ENCODE results near the gene INTS13.
"Not testable (repeated sequence)": the region's sequence is repeated elsewhere in the genome, so short reads cannot be mapped to it uniquely, and the experiment has no call there.

Gene INTS13, protein sequence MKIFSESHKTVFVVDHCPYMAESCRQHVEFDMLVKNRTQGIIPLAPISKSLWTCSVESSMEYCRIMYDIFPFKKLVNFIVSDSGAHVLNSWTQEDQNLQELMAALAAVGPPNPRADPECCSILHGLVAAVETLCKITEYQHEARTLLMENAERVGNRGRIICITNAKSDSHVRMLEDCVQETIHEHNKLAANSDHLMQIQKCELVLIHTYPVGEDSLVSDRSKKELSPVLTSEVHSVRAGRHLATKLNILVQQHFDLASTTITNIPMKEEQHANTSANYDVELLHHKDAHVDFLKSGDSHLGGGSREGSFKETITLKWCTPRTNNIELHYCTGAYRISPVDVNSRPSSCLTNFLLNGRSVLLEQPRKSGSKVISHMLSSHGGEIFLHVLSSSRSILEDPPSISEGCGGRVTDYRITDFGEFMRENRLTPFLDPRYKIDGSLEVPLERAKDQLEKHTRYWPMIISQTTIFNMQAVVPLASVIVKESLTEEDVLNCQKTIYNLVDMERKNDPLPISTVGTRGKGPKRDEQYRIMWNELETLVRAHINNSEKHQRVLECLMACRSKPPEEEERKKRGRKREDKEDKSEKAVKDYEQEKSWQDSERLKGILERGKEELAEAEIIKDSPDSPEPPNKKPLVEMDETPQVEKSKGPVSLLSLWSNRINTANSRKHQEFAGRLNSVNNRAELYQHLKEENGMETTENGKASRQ

DNA sequence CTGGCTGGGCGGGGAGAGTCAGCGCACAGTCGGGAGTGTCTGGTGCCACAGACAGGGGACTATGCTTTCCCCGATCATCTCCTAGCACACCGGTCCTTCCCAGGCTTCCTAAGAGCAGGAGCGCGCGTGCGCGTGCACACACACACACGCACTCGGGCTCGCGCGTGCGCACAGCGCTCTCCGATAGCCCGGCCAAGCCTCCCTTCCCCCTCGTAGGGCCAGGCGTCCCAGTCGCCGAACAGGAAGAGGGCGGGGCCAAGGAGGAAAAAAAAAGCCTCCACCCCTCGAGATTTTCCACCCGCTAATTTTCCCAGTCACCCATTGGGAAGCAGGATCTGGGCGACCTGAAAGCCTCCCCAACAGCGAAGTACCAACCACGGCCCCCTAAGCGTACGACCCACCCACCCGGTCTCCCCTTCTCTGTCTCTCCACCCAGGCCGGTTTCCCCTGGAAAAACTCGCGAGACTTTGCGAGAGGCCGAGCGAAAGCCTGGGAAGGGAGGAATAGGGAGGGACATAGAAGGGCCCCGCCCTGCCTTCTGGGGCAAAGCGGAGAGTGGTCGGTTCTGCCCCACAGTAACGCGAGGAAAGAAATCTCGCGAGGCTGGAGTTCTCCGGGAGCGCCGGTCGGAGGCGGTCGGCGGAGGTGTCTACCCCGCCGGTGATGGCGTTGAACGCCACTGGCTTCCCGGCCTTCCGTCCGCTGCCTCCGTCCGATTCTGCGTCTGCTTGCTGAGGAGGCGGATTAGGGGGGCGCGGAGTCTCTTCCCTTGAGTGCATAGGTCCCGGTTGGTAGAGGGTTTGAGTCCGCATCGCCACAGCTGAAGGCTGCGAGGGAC lies at the start of gene INTS13, which contains the start of gene FGFR1OP2:
TSS of gene INTS13 (minus strand) at position 119 of the 838 bp plus-strand sequence. CDS start 1,178 bp downstream, outside the sequence.
TSS of gene FGFR1OP2 (plus strand) at position 608 of the 838 bp plus-strand sequence. CDS start 15,689 bp downstream, outside the sequence.
- DNase-seq (ENCODE audit: low spot score): peak; percentile 96

DNA sequence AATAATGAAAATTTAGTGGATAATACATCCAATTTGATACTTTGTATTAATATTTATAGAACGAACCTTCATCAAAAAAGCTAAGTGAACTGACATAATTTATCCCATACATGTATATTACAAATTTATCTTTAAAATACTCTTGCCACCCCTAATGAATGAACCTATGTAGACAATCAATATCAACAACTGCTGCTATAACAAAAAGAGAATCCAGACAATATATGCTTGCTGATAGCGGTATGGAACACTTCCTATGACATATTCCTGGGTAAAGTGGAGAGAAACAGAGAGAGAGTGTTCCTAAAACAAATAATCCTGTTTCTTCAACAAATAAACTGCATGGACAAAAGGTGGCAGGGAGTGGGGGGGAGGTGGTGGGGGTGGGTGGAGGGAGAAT lies 45.1 kb upstream of the INTS13 start:
- DNase-seq (ENCODE audit: low spot score): no peak

DNA sequence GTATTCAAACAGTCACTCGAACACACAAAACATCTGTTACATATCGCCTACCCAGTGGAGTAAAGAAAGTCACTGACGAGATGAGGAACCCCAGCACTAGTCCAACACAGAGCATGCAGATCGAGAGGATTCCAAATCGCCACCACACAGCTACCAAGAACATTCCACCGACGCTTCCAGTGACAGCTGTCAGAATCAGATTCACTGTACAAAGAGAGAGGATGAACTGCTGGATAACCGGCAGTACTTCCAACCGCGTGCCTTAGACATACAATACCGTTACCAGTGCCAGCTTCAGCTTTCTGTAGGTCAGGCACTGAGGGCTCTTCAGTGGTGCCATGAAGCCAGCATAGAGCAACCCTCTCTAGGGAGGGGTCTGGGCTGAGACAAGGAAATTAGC lies 42.0 kb upstream of the INTS13 start:
- no peak for DNase-seq (ENCODE audit: low spot score)

DNA sequence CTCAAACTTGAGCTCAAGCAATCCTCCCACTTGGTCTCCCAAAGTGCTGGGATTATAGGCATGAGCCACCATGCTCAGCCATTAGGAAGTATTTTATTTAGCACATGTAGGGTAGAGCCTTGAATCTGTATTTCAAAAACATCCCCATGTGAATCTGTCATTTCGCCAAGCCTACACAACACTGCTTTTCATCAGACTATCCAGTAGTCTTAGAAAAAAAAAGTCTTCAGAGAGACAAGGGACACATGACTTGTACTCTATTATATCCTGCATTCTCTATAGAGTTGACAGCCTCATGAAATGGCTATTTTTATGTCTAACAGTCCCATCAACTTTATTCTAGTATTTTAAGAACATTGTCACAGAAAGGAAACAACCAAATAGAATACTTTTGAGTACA lies 41.0 kb upstream of the INTS13 start:
- DNase-seq (ENCODE audit: low spot score): no peak

DNA sequence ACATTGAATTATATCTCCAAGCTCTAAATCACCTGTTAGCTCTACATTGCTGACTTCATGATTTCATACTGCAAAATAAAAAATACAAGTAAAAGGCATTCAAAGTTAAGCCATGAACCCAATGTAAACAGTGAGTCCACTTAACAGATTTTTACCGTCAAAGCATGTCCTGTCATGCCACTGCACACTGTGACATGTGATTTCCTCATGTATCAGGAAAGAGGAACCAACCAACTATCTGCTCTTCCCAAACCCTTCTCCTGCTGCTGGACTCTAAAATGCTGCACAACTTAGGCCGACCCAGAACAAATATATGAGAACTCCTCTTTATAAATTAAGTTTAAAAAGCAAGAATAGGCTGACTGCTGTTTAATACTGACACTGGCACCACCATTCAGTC lies 38.9 kb upstream of the INTS13 start:
- DNase-seq (ENCODE audit: low spot score): no peak

DNA sequence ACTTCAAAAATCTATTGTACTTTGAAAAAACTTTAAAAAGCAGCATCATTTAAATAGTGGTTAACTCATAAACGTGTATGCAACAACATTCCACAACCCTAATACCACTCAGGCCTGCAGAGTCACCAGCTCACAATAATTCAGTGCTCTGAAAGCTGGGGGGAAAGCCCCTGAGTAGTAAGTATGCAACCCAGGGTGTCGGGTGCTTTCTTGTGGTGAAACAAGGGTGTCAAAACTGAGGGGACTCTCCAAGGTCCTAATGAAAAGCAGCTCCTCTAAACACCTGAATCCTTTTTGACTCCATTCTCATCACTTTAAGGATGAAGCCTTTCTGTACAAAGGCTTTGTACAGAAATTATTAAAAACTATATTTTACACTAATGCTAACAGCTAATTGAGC lies 34.2 kb upstream of the INTS13 start:
- no peak for DNase-seq (ENCODE audit: low spot score)

DNA sequence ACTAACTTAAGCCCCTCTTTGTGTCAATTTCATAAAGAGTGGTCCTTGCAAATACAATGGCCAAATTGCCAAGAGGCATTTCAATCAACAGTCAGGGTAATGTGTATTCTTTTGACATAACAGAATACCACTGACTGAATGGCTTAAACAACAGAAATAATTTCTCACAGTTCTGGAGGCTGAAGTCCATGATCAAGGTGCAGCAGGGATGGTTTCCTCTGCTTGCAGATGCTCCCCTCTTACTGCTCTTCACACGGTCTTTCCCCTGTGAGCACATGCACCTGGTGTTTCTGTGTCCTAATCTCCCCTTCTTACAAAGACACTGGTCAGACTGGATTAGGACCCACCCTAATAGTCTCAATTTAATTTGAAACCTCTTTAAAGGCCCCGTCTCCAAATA lies 32.4 kb upstream of the INTS13 start:
- DNase-seq (ENCODE audit: low spot score): no peak

DNA sequence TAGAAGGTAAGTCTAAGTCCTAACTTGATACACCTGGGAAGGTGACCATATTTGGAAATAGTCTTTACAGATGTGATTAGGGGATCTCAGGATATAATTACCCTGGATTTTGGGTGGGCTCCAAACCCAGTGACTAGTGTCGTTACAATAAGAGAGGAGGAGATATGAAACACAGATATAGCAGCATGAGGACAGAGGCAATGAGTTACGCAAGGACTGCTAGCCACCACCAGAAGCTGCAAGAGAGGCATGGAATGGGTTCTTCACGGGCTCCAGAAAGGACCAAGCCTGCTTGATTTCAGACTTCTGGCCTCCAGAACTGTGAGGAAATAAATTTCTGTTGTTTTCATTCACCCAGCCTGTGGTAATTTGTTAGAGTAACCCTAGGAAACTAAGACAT lies 29.1 kb upstream of the INTS13 start:
- no peak for DNase-seq (ENCODE audit: low spot score)

DNA sequence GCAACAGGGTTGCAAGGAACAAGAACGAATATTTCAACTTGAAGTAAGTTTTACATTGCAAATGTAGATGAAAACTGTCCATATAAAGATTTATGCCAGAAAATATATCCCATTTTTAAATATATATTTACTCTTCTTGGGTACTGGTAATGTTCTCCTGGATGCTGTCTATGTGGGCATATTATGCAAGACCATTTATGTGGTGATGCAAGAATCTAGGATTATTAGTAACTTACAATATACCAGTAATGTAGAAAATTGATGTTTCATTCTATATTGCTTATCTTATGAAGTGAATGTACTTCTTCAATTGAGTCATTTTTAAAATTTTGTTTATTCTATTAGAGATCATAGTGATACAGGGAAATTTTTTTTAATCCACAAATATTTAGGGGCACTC lies 25.6 kb upstream of the INTS13 start:
- no peak for DNase-seq (ENCODE audit: low spot score)

DNA sequence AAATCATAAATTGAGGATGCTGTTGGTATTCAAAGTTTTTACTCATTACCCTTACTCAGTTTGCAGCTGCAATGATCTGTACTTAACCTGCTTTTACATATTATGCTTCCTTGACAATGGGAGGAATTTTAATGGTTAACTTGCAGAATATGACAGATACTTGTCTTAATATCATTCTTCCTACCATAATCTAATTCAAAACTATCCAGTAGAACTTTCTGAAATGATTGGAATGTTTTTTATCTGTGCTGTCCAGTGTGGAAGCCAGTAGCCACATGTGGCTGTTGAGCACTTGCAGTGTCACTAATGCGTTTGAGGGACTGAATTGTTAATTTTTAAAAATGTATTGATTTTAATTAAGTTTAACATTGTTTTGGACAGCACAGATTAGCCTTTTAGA lies 24.0 kb upstream of the INTS13 start:
- DNase-seq (ENCODE audit: low spot score): no peak

DNA sequence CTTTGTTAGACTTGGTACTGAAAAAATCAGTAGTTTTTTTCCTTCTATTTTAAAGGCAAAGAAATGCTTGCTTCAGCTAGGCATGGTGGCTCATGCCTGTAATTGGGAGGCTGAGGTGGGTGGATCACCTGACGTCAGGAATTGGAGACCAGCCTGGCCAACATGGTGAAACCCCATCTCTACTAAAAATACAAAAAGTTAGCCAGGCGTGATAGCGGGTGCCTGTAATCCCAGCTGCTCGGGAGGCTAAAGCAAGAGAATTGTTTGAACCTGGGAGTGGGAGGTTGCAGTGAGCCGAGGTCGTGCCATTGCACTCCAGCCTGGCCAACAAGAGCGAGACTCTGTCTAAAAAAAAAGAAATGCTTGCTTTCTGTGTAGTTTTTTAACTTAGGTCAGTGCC lies 23.6 kb upstream of the INTS13 start:
- DNase-seq (ENCODE audit: low spot score): not testable (repeated sequence)

DNA sequence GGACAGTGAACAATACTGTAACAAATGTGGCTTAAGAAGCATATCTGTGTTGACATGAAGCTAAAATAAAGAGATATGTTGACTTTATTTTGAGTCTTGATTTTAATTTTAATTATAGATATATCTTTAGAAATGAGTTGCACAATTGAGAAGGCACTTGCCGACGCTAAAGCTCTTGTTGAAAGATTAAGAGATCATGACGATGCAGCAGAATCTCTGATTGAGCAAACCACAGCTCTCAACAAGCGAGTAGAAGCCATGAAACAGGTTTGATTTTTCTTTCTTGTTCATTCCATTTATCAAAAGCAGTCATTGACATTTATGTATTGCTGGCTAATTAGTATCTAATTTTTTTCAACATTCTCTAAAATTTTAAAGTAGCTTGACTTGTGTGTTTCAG lies 16.2 kb upstream of the INTS13 start:
- no peak for DNase-seq (ENCODE audit: low spot score)

DNA sequence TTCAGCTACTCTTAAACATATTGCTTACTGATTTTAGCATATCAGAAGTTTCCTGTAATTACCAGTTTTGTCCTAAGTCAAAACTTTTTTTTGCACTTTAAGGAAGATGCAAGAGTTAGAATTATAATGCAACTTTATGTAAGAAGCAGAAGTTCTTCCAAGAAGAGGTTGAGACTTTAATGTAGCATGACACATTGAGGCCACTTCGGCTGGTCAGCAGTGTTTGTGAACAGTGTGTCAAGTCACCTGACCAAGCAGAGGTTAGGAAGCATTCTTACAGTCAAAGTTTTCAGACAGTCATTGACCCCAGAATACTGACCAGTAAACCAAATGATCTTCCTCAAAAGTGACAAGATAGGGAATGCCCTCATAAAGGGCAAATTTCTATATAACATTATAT lies 15.7 kb upstream of the INTS13 start:
- DNase-seq (ENCODE audit: low spot score): no peak

DNA sequence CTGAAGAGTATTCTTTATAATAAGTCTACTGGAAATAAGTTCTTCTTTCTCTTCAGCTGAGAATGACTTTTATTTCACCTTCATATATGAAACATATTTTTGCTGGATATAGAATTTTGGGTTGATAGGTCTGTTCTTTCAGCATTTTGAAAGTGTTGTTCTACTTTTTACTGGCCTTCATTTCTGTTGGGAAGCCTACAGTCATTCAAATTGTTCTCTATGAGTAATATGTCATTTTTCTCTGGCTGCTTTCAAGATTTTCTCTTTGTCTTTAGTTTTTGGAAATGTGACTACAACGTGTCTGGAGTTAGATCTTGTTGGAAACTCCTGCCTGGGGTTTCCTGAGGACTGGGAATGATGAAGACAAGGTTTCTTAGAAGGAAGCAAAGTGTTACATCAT lies 10.5 kb upstream of the INTS13 start:
- DNase-seq (ENCODE audit: low spot score): no peak

DNA sequence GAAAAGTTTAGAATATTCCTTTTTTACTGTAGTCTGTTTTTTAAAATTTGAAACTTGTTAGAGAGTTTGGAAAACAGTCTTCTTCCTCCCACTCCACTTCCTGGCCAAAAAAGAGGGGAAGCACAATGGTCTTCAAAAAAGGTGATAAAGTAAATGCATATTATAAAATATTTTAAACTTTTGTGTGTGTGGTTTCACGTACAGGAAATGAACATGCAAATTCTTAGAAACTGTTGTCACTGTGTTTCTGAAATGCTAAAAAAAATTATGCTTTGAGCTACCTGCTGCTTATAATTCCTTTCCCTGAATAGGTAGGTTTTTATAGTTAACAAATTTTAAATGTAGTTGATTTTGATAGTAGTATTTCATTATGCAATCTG lies 3.4 kb upstream of the INTS13 start:
- DNase-seq (ENCODE audit: low spot score): no peak

DNA sequence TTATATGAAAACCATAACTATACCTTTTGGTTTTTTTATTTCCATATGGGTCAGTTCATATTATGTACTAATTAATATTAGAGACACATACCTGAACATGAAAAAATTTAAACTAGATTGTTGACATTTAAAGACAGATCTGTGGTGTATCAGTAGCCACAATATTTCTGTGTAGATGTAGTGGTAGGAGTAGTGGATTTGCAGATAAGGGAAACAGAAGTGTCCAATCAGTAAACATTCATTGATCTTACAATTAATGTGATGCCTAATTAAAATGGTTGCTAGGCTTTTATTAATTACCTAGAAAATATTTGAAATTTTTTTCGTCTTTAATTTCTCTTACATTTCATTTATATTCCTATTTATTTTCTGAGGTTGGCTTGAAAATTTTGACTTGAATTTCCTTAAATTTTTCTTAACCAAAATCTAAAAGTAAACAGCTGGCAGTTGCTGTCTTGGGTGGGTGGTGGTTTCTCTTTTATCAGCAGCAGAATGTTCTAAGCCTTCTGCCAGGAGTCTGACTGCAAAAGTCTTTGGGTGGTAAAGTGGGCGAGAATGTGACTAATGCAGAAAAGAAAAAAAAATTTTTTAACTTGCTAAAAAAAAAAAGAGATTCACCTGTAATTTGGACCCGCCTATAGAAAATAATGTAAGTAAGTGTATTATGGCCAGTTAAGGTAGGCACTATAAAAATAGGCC lies 2.9 kb upstream of the INTS13 start:
- no peak for DNase-seq (ENCODE audit: low spot score)

DNA sequence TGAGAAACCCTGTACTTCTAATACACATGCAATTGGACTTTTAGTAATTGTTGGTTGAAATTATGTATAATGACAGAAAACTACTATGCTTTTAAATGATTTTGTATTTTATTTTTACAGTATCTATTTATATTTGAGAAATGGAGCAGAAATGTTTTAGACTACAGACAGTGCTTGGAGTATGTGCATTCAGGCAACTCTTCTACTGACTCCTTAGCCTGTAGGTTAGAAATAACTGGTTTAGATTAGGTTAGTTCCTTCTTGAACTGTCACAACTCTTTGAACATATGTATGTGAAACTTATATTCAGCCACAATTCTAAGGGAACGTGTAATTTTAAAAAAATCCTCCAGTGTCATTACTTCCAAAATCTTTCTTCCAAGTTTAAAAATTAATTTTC lies 2.2 kb upstream of the INTS13 start:
- DNase-seq (ENCODE audit: low spot score): peak; percentile 48

DNA sequence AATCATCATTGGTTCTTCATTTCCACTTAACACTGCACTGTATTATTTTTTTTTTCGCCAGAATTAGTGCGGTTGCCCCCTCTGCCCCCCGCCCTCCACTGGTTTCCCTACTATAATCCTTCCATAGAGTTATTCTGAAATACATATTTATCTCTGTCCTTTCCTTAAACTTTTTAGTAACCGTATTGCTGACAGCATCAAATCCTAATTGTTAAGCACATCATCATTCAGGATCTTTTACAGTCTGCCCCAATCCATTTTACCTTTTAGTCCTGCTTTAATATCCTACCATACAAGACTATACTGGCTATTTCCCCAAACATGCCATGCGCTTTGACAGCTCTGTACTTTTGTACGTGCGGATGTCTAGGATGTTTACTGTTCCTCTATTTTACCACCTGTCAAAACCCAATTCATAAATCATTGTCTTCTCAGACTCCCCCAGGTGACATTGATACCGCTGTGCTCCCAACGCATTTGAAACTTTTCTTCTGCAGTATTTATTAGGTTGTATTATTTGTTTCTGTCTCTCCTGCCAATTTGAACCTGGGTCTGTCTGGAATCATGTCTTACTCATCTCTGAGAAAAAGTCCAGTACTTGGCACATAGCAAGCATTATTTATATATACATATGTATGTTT lies 1.5 kb upstream of the INTS13 start:
- DNase-seq (ENCODE audit: low spot score): peak; percentile 48

DNA sequence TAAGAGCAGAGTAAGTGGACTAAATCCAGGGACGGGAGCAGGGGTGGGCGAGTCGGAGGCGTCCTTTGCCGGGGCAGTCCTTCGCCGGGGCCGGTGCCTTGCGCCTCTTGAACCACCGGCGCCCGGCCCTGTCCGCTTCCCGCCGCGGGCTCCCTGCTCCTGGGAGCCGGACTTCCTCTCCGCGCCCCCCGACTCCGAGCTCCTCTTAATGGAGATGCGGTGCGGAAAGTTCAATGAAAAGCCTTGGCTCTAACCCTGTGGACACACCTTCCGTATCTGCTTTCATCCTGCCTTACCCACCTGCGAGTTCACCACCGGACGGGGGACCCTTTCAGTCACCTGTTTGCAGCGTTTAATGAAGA lies 901 bp upstream of the INTS13 start:
- DNase-seq (ENCODE audit: low spot score): no peak

DNA sequence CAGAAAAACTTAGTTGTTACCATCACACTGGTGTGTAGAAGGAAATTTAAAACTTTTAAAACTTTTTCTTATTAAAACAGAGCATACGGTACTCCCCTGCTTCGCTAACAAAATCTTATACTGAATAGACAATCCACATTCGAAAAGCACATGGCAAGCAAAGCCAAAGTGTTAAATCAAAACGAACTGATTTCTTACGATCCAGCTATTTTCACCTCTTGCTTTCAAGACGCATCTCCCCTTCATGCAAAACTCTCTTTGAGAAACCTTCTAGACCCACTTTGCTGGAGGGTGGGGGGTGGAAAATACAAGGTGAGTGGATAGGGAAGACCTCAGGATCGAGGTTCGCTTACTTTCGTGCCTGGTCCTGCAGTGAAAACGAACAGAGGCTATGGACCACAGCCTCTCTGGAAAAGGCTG lies 328 bp downstream of the INTS13 start:
- DNase-seq (ENCODE audit: low spot score): no peak

Data from RKO (cell line).